GM12865 (cell line): ENCODE measurements around the gene RREB1.

Experiments used
- DNase-seq: peaks from one replicate; pipeline ENCODE4 v3.0.0; 2010; ENCODE audit warnings: low read depth
- H3K4me3 ChIP-seq: 2 replicates; pipeline ENCODE4 v1.5.1; 2011; ENCODE audit warnings: mild to moderate bottlenecking, low read depth, low read length, control low read depth
- CTCF ChIP-seq: IDR thresholded peaks from 2 replicates; pipeline ENCODE4 v1.5.1; 2011; ENCODE audit warnings: low read length, control low read depth, low read depth, inconsistent platforms; ENCODE audit not compliant: insufficient read depth; ENCODE audit errors: missing control alignments

RREB1 gene

GRCh38 chr6:7114744-7115458 lies 7.1 kb downstream of the RREB1 start:
- TF ChIP-seq CTCF: no peak
- no peak overlapping the region for H3K4me3 ChIP-seq
- DNase-seq: no peak

- DNase-seq: no peak
- H3K4me3 ChIP-seq: no peak overlapping the region
- no peak for TF ChIP-seq CTCF
Measured at GRCh38 chr6:7115543-7116231, 7.9 kb downstream of the RREB1 start.

GRCh38 chr6:7119272-7119801 lies 11.6 kb downstream of the RREB1 start:
- TF ChIP-seq CTCF: no peak
- no peak overlapping the region for H3K4me3 ChIP-seq
- no peak for DNase-seq

- H3K4me3 ChIP-seq: no peak overlapping the region
- no peak for TF ChIP-seq CTCF
- no peak for DNase-seq
Measured at GRCh38 chr6:7121700-7122241, 14.0 kb downstream of the RREB1 start.

GRCh38 chr6:7122684-7123083 lies 14.9 kb downstream of the RREB1 start:
- no peak for TF ChIP-seq CTCF
- DNase-seq: no peak
- H3K4me3 ChIP-seq: no peak overlapping the region

- DNase-seq: no peak
- TF ChIP-seq CTCF: no peak
- no peak overlapping the region for H3K4me3 ChIP-seq
Measured at GRCh38 chr6:7124114-7124513, 16.4 kb downstream of the RREB1 start.
